Measurements from ENCODE around the gene COL1A1. TPM values are rescaled to one million over a fixed set of nuclear protein-coding genes. Genes with fewer than 3 reads are reported as not detected.
A peak's percentile ranks its signal among the peaks of the same experiment; 100 is the strongest.

Gene COL1A1
- total RNA-seq, 3 donors from 2014 or later = 23.4 to 67.2 (median 44.5) TPM

DNA sequence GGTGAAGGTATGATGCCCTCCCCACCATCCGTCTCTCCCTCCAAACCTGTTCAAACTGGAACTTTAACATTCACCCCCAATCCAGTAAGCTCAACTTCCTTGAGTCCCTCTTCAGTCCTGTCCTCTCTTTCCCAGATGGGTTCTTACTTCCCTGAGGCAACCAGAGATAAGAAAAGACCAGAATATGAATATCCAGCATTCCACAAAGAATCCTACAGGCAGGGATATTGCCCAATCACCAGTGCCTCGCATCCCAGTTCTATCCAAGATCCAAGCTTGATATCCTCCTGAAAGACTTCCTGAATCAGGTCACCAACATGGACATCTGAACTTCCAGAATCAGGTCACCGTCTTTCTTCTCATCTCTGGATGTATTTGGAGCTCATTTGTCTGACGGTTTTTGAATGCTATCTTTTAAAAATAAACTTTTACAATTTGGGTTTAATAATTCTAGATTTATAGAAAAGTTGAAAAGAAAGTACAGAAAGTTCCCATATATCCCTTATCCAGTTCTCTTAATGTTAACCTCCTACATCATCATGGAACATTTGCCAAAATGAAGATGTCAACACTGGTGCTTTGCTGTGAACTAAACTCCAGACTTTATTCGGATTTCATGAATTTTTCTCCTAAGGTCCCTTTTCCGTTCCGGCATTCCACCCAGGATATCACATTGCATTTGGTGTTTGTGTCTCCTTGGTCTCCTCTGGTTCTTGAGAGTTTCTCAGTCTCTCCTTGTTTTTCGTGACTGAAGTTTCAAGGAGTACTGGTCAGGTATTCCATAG, 13.7 kb upstream of the COL1A1 start:
- TF ChIP-seq, protein P1, sequence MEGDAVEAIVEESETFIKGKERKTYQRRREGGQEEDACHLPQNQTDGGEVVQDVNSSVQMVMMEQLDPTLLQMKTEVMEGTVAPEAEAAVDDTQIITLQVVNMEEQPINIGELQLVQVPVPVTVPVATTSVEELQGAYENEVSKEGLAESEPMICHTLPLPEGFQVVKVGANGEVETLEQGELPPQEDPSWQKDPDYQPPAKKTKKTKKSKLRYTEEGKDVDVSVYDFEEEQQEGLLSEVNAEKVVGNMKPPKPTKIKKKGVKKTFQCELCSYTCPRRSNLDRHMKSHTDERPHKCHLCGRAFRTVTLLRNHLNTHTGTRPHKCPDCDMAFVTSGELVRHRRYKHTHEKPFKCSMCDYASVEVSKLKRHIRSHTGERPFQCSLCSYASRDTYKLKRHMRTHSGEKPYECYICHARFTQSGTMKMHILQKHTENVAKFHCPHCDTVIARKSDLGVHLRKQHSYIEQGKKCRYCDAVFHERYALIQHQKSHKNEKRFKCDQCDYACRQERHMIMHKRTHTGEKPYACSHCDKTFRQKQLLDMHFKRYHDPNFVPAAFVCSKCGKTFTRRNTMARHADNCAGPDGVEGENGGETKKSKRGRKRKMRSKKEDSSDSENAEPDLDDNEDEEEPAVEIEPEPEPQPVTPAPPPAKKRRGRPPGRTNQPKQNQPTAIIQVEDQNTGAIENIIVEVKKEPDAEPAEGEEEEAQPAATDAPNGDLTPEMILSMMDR (IDR thresholded peaks at IDR 0.05) = no peak
- peak in 1 of 3 donors; percentile 17 for TF ChIP-seq POLR2AphosphoS5 (IDR thresholded peaks at IDR 0.05)
- DNase-seq (ENCODE audit: low spot score in 2 of 2) = no peak
- H3K9me3 ChIP-seq = no peaks in the 10 kb centered on the region

DNA sequence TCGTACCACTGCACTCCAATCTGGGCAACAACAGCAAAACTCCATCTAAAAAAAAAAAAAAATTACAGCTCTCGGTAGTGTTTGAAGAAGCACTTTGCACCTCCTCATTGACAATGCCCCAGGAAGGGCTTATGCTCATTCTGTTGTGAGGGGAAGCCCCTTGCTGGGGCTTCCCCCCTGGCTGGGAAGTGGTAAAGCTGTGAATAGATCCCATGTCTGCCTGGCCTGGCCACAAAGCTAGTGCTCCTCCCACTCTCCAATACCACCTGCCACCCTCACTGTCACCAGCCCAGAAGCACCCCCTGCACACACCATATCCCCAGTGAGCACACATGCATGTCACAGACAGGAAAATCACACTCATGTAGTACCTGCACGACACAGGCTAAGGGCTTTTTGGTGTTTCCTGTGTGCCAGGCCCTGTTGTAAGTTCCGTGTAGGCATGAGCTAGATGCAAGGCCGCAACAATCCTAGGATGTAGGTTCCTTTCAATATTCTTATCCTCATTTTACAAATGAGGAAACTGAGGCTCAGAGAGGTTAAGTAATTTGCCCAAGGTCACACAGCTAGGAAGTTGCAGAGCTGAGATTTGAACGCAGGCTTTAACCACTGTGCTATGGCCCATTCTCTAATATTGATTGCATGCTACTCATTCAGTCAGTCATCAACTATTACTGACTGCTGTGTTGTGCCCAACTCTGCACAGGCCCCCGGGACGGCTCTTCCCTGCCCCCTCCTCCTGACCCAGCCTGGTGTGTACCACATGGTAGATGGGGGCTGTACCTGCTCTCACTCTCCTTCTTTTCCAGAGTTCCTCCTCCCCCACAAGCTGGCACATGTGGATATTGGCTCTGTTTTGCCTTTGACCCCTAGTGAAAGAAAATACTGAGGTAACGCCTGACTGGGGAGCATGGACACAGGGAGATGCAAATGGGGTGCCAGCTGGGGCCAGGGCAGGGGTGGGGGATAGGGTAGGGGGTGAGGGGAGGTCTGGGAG, 11.9 kb upstream of the COL1A1 start:
- no peak for DNase-seq (ENCODE audit: low spot score in 2 of 2)
- TF ChIP-seq POLR2A (IDR thresholded peaks at IDR 0.05) (no peak), POLR2AphosphoS5 (IDR thresholded peaks at IDR 0.05) (no peak)
- TF ChIP-seq, protein P1 (IDR thresholded peaks at IDR 0.05) = no peak
- Histone ChIP-seq H3K27me3 (no peaks in the 10 kb centered on the region), H3K27ac (no peak overlapping the region), H3K36me3 (no peaks in the 10 kb centered on the region), H3K9me3 (no peaks in the 10 kb centered on the region), H3K4me3 (no peak overlapping the region), H3K4me1 (peaks cover 0 to 7% of the 10 kb centered on the region in 2 donors)
- intact Hi-C loops (cut with DNase I; ENCODE audit: low total_unique reads) = loop anchor here (1.0 kb wide), 1 partner anchor 46 kb away; no protein-coding TSS in a partner anchor

More for the DNA sequence above, 13.7 kb upstream of the COL1A1 start:
- Histone ChIP-seq H3K4me1 (peaks cover 0 to 7% of the 10 kb centered on the region in 2 donors), H3K27ac (peak overlapping the region; percentile 54 to 90), H3K4me3 (no peak overlapping the region), H3K36me3 (no peaks in the 10 kb centered on the region), H3K27me3 (no peaks in the 10 kb centered on the region)
- intact Hi-C loops (cut with DNase I; ENCODE audit: low total_unique reads) = no loop called here

DNA sequence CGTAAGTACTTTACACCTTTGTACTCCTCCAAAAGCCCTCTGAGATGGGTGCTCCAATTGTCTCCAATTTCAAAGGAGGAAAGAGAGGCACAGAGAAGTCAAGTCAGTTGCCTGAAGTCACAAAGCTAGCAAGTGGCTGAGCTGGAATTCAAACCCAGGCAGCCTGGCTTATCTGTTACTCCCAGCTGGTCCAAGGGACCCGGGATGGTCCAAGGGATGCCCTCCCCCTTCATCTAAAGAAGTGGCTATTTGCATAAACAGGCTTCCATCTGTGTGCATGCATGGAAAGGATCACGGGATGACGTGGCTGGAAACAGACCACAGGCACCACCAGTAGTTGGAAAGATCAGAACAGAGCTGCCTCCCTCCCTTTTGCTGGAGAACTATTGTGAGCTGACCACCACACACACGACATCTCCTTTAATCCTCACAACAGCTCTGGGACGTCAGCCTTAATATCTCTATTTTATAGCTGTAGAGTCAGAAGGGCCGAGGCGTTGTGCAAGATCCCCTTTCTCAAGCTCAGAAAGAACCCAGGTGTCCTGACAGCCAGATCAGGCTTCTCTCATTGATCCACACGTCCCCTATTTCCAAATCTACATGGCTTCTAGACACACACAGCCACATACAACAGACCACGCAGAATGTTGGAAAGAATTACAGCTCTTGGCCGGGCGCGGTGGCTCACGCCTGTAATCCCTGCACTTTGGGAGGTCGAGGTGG, 10.9 kb upstream of the COL1A1 start:
- intact Hi-C loops (cut with DNase I; ENCODE audit: low total_unique reads) = no loop called here
- Histone ChIP-seq H3K9me3 (no peaks in the 10 kb centered on the region), H3K36me3 (no peaks in the 10 kb centered on the region), H3K4me3 (no peak overlapping the region), H3K27me3 (no peaks in the 10 kb centered on the region), H3K4me1 (peaks cover 0 to 7% of the 10 kb centered on the region in 2 donors), H3K27ac (peak overlapping the region; percentile 22 to 97)
- TF ChIP-seq, protein P1 (IDR thresholded peaks at IDR 0.05) = no peak
- TF ChIP-seq POLR2AphosphoS5 (IDR thresholded peaks at IDR 0.05) = no peak
- no peak for TF ChIP-seq POLR2A (IDR thresholded peaks at IDR 0.05)
- no peak for DNase-seq (ENCODE audit: low spot score in 2 of 2)

DNA sequence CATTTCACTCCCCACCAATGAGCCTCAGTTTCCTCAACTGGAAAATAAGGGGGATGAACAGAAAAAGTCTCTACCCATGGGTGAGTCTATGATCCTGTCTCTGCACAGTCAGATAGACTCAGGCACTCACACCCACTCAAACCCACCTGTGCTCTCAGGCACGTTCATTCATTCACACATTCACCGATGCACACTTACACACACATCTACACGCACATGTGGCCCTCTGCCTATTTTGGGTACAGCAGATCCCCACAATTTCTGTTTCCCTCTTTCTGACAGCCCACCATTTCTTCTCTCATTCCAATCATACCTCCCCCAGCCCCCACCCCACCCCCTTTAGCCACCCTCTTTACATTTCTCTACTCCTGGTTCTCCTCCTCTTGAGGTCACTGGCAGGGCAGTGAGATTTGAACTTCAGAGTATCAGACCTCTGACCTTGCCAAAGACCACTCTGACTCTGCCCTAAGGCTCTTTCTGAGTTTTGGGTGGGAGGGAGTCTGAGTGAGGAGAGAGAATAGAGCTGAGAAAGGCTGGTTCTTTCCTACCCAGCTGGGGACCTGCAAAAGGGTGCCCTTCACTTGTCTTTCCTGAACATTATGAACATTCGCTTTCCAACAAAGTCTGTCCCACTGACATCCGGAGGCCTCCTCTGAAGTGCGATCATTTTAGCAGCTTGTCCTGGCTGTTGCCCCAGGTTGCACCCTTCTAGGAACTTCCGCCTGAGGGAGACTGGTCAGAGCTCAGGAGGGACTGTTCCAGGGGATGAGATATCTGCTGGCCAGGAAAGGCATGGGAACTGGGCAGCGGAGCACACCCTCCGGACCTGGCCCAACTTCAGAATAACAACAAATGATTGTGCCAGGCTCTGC, 10.1 kb upstream of the COL1A1 start:
- no peaks in the 10 kb centered on the region for H3K9me3 ChIP-seq
- DNase-seq (ENCODE audit: low spot score in 2 of 2) = no peak
- no peak for TF ChIP-seq POLR2AphosphoS5 (IDR thresholded peaks at IDR 0.05)
- TF ChIP-seq POLR2A (IDR thresholded peaks at IDR 0.05) = no peak
- TF ChIP-seq, protein P1 (IDR thresholded peaks at IDR 0.05) = no peak
- H3K36me3 ChIP-seq = no peaks in the 10 kb centered on the region
- peak overlapping the region; percentile 89 to 97 for H3K27ac ChIP-seq
- H3K27me3 ChIP-seq = no peaks in the 10 kb centered on the region
- intact Hi-C loops (cut with DNase I; ENCODE audit: low total_unique reads) = no loop called here
- H3K4me1 ChIP-seq = peaks cover 0 to 7% of the 10 kb centered on the region in 2 donors
- no peak overlapping the region for H3K4me3 ChIP-seq
